GM12872 (cell line): Measurements from ENCODE around the gene GJA3.

Experiments used
- TF ChIP-seq, protein P1 (sequence below): IDR thresholded peaks from 3 replicates; pipeline ENCODE4 v1.5.1; 2011; ENCODE audit warnings: low read depth, mild to moderate bottlenecking, low read length, moderate library complexity; ENCODE audit not compliant: insufficient read depth

GJA3 gene

GRCh38 chr13:20168396-20168795 lies 7.5 kb upstream of the GJA3 start:
- TF ChIP-seq, protein P1, sequence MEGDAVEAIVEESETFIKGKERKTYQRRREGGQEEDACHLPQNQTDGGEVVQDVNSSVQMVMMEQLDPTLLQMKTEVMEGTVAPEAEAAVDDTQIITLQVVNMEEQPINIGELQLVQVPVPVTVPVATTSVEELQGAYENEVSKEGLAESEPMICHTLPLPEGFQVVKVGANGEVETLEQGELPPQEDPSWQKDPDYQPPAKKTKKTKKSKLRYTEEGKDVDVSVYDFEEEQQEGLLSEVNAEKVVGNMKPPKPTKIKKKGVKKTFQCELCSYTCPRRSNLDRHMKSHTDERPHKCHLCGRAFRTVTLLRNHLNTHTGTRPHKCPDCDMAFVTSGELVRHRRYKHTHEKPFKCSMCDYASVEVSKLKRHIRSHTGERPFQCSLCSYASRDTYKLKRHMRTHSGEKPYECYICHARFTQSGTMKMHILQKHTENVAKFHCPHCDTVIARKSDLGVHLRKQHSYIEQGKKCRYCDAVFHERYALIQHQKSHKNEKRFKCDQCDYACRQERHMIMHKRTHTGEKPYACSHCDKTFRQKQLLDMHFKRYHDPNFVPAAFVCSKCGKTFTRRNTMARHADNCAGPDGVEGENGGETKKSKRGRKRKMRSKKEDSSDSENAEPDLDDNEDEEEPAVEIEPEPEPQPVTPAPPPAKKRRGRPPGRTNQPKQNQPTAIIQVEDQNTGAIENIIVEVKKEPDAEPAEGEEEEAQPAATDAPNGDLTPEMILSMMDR = no peak

DNA sequence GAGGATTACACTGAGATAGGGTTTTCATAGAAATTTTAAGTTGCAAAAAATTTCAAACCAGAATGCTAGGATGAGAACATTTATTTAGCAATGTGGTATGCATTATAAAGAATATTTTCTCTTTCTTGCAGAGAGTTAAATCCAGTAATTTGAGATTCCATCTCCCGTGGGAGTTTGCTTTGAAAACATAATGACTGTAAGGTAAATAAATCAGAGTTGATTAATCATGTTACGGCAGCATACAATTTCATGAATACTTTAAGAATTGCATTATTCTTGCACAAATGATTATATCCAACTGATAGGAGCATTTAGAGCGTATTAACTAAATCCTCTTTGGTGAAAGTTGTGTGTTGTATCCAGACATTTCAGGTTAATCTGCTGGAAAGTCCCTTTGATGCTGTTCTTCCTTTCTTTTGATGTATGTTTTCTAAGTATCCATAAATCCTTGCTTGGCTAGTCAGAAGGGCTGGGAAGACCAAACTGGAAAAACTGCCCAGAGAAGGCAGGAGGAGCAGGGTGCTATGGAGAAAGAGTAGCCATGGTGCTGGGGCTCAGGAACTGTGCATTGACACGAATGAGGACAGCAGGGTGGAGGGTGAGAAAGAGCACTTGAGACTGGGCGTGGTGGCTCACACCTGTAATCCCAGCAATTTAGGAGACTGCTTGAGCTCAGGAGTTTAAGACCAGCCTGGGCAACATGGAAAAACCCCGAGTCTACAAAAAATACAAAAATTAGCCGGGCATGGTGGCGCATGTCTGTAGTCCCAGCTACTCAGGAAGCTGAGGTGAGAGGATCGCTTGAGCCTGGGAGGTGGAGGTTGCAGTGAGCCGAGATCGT lies 4.8 kb upstream of the GJA3 start:
- TF ChIP-seq, protein P1 = no peak

DNA sequence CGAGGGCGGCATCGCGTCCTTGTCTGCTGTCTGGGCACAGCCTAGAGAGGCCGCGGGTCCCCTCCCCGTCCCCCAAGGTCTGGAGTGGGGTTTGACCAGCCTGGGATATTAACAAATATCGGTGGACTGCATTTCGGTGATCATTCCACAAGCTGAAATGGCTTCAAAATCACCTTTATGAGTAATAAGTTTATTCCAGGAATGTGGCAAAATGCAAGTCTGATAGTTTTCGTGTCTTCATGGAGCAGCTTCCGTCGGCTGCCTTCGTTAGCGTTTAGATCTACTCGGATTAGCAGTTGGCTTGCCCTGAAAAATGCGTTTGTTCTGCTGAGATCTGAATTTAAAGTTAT lies 1.1 kb upstream of the GJA3 start:
- TF ChIP-seq, protein P1 = no peak

GRCh38 chr13:20161275-20161950 lies 561 bp upstream of the GJA3 start:
- TF ChIP-seq, protein P1 = no peak

DNA sequence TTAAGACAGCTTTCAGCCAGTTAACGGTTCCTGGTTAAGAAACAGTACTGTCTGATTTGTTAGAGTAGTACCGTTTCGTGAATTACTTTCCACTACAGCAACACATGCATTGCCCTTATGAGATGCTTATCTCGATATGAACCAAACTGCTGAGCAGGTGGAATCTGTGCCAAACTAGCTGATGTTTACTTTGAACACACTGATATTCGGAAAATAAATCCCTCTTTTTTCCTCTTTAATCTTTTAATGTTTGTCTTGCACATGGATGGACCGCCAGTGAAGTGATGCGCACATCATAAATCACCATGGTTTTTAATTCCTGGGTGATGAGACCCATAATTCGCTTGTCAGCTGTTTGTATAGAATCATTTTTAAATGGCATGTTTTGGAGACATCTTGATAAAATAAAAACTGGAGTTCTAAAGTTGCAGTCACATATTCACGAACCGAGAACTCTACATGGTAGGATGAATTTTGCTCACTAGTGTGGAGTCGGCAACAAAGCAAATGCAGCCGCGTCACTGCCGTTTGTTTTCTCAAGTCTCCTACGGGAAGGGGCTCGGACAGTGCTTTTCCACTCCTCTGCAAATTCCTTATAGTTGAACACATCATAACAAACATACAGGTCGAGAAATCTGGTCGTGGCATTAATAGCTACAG lies 1.1 kb downstream of the GJA3 start:
- TF ChIP-seq, protein P1 = no peak

- TF ChIP-seq, protein P1 = no peak
Observed at GRCh38 chr13:20157151-20157796, 3.6 kb downstream of the GJA3 start.

GRCh38 chr13:20156702-20157101 lies 4.2 kb downstream of the GJA3 start:
- TF ChIP-seq, protein P1 = no peak
